DMS 273 treated with DMSO at 0.1 percent for 48 hours (cell line): ENCODE results near the gene PALD1.

Experiments
- DNase-seq: peaks from one replicate; lab custom pipeline; 2025; lab: John Stamatoyannopoulos, UW

Gene PALD1

DNA sequence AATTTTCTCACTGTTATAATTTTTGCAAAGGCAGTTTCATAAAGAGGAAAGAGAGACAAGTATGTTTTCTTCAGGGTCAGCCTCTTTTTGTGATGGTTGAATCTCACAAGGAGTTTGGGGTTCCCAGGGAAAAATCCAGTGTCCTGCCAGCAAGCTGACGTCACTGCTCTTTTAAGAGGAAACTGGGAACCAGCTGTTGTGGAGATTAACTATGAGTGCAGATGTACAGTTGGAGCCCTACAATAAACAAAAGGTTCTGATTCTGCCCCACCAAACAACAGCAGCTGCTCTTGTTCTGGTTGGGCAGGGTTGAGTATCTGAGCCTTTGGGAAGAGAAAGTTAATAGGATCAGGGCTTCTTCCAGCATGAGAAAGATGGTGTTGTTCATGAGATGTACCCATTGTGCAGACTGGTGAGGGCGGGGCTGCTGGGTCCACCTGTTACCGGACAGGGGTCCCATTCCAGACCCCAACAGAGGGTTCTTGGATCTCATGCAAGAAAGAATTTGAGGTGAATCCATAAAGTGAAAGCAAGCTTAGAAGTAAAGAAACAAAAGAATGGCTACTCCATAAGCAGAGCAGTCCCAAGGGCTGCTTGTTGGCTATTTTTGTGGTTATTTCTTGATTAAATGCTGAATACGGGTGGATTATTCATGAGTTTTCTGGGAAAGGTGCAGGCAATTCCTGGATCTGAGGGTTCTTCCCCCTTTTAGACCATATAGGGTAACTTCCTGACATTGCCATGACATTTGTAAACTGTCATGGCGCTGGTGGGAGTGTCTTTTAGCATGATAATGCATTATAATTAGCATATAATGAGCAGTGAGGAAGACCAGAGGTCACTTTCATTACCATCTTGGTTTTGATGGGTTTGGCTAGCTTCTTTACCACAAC lies 111.4 kb downstream of the PALD1 start:
- peak; percentile 58 for DNase-seq

DNA sequence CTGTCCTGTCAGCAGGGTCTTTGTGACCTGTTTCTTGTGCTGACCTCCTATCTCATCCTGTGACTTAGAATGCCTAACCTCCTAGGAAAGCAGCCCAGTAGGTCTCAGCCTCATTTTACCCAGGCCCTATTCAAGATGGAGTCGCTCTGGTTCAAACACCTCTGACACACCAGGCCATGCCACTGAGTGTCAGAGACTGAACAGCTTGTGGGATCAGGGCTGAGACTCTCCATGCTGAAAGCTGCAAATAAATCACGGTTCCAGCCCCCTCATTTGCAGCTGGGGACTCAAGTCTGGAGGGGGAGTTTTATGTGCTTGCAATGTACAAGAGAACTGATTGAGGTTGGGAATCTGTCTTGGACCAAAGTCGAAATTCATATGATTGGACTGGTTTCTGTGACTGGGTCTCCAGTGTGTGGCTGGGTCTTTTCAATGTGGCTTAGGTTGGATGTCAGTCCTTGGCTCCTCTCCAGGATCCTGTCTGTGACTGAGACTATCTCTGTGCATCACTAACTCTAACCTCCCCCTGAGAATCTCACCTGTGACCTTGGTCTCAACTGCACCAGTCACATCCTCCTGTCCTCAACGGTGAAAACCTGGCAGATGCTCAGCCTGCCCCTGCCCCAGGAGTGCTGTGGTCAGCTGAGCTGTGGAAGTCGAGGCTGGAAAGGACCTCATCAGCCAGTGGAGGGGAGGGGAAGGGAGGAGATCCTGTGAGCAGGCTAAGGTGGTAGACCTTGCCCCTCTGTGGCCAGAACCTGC lies 112.3 kb downstream of the PALD1 start:
- DNase-seq = no peak

GRCh38 chr10:70592186-70592735 lies 113.7 kb downstream of the PALD1 start:
- DNase-seq = no peak

DNA sequence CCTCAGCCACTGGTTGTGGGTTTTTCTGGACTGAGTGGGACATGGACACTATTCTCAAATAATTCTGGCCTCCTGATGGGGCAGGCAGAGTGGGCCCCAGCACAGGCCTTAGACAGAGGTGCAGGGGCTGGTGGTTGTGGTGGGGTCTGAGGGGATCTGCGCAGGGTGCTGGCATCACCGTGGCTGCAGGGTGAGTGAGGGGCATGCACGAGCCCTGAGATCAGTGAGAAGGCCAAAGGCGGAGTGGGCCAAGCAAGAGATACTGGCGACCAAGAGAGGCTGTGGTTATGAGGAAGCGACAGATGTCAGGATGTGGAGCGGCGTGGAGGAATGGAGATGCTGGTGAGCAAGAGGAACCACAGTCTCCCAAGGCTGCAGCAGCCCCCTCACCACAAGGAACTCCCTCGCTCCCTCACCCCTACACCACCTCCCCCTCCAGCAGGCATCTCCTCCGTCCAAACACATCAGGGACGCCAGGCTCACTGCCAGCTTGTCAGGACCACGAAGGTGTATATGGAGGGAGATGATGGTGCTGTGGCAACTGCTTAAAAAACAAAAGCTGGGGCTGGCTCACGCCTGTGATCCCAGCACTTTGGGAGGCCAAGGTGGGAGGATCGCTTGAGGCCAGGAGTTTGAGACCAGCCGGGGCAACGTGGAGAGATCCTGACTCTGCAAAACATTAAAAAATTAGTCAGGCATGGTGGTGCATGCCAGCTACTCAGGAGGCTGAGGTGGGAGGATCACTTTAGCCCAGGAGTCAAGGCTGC lies 114.4 kb downstream of the PALD1 start:
- DNase-seq = no peak

GRCh38 chr10:70593513-70593890 lies 114.9 kb downstream of the PALD1 start:
- no peak for DNase-seq

- no peak for DNase-seq
Observed at GRCh38 chr10:70594161-70594560, 115.6 kb downstream of the PALD1 start.

GRCh38 chr10:70595566-70596016 lies 117.0 kb downstream of the PALD1 start:
- DNase-seq = no peak

DNA sequence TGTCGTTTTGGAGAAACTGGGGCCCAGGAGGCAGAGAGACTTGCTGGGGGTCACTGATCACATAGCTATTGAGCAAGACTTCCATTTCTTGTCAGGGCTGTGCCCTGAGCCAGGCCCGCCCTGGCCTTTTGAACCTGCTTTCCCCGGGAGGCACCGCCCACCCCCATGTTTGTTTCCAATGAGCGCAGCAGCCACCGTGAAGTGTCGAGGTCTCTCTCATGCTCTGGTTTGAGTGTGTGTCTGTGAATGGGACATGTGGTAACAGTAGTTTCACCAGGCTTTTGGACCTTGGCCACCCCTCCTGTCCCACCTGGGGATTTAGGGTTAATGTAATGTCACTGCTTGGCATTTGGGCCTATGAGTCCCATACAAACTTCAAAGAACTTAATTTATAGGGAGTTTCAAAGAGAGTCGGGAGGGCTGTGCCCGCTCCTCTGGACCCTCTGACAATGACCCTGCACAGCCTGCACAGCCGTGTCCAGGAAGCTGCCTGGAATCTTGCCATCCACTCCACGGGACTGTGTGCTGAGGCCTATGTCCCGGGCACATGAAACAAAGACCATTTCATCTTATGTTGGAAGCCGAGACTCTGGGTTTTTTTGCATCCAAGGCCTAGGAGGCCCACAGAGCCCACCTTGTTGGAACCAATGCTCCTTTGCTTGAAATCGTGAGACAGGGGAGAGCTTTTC lies 117.7 kb downstream of the PALD1 start:
- no peak for DNase-seq

DNA sequence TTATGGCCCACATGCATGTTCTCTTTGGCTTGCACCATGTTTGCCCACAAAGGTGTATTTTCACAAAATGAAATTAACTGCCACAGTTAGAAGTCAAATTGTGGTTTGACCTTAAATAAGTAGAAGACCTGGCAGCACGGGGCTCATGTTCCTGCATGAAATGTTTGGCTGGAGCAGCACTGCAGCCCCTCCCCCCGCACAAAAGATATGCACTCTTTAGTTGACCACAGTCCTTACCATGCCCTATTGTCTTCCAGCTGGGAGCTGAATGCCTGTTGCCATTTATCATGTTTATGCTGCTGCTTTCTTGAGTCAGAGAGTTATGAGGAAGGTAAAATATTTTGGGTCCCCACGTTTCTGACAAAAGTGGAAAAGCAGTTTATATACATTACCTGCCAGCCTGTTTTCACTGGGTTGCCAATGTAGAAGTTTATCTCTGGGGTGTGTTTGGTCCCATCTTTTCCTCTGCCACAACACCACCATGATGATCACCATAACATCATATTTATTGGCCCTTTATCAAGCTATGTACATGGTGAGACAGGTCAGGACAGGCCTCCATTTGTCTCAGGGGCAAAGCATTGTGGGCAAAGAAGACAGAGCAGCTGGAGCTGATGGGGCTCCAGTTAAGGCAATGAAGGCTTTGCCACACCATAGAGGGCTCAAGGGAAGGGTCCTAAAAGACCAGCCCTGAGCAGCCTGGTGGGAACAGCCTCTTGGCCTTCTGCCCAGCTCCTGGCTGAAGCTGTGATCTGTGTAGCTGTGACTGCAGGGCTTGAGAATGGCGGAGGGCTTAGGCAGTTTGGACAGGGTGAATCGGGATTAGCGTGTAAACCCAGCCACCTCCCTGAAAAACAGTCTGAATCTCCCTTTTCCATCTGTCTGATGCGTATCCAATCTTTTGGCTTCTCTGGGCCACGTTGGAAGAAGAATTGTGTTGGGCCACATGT lies 118.6 kb downstream of the PALD1 start:
- no peak for DNase-seq

DNA sequence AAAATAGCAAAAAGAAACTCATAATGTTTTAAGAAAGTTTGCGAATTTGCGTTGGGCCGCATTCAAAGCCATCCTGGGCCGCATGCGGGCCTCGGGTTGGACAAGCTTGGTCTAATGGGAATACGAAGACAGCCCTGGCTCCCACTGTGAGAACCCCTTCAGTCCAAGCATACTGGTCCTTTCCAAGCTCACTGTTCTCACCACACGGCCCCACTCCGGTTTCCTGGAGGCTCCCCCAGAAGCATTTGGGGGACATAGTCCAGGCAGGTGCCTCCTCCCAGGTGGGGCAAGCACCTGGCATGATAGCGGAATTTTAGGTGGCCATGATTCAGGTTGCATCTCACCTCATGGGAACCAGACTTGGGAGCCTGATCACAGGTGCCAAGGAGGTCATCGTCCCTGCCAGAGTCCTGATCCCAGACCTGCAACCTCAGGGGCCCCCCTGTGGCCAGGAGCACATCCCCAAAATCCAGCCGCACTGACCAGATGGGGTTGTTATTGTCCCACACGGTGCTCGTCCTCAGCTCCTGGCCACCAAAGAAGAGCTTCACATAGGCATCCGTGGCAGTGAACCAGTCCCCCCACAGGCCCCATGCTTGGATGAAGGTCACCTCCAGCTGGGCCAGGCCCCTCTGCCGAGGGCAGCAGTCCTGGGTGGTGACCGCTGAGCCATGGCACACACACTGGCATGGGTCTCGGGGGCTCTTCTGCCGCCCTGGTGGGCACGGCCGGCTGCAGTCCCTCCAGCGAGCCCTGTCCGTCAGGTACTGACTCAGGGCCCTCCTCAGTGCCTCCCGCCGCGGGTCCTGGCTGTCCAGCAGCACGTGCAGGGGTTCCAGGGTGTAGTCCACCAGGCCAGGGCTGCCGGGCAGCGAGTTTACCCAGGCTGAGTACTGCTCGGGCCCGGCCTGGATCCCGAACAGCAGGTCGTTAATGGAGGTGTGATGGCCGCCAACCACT lies 119.6 kb downstream of the PALD1 start:
- no peak for DNase-seq

DNA sequence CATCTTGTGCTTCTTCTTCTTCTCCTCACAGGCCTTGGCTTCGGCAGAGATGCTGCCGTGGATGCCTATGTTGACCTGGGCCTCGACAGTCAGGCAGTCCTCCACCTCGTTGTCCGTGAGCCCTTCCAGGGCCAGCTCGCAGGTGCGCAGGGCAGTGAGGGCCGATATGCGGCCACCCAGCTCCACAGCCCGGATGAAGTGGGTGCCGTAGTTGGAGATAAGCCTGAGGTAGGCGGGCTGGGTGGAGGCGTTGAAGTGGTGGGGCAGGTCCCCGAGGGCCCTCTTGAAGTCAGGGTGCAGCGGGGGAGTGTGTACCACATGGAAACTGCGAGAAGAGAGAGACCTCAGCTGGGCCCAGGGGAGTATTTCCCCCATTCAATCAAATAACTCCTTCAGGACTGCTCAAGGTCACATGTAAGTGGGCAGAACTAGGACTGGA lies 120.3 kb downstream of the PALD1 start:
- DNase-seq = no peak

- no peak for DNase-seq
Observed at GRCh38 chr10:70599319-70599718, 120.8 kb downstream of the PALD1 start.

DNA sequence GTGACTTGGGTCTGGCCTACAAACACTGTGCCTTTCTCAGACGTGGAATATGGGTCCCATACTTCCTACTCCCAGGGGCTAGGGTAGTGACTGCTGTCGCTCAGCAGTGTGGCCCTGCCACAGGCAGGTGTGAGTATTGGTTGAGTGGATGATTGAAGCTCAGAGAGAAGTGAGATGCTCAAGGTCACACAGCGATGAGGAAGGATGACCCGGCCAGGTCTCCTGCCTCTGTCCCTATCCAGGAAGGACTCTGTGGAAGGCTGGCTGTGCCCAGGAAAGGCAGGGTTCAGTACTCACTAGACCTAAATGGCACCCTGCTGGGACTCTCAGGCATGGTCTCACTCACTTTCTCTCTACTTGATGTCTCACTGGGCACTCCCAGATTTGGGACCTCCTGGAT lies 121.2 kb downstream of the PALD1 start:
- DNase-seq = no peak

GRCh38 chr10:70600512-70601395 lies 122.2 kb downstream of the PALD1 start:
- no peak for DNase-seq

GRCh38 chr10:70601746-70602145 lies 123.2 kb downstream of the PALD1 start:
- no peak for DNase-seq

- DNase-seq = no peak
Observed at GRCh38 chr10:70602665-70603448, 124.3 kb downstream of the PALD1 start, which contains the start of gene PRF1. Gene PRF1, minus strand, starts transcription at chr10:70602741. Its CDS starts 1,839 bp downstream, at chr10:70600902.

GRCh38 chr10:70603449-70603801 lies 124.9 kb downstream of the PALD1 start:
- no peak for DNase-seq
